ENCODE results near the gene TIMP3.

DNA sequence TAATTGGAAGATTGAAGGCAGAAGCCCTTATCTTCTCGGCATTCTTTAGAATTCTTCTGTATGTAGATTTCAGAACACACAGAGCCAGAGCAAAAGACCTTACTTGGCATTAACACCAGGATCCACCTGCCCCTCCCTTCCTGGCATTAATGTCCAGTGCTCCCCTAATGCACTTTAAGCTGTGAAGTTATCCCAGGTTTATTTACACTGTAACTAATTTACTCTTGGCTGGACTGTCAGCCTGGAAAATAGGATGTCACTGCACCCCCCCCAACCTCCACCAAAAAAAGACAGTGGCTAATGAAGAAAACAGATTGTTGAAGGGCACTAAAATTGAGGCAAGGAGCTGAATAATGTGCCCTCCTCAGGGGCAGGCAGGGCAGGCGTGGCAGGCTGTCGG lies 30.1 kb downstream of the TIMP3 start:
- TF ChIP-seq, protein P1, sequence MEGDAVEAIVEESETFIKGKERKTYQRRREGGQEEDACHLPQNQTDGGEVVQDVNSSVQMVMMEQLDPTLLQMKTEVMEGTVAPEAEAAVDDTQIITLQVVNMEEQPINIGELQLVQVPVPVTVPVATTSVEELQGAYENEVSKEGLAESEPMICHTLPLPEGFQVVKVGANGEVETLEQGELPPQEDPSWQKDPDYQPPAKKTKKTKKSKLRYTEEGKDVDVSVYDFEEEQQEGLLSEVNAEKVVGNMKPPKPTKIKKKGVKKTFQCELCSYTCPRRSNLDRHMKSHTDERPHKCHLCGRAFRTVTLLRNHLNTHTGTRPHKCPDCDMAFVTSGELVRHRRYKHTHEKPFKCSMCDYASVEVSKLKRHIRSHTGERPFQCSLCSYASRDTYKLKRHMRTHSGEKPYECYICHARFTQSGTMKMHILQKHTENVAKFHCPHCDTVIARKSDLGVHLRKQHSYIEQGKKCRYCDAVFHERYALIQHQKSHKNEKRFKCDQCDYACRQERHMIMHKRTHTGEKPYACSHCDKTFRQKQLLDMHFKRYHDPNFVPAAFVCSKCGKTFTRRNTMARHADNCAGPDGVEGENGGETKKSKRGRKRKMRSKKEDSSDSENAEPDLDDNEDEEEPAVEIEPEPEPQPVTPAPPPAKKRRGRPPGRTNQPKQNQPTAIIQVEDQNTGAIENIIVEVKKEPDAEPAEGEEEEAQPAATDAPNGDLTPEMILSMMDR (IDR thresholded peaks at IDR 0.05): no peak
- no peak for TF ChIP-seq POLR2A (IDR thresholded peaks at IDR 0.05)

Measured in heart left ventricle (tissue), 13 donors.